ENCODE results near the gene RPS6KA5. TPM values are rescaled to one million over a fixed set of nuclear protein-coding genes. Genes with fewer than 3 reads are reported as not detected.

RPS6KA5 gene
- total and polyA plus RNA-seq, 2 donors (not counting 1 experiment from before 2014, with no cell fraction given) = 0.59 to 2.0 TPM

GRCh38 chr14:90911121-90911520 lies 149.3 kb downstream of the RPS6KA5 start:
- H3K27me3 ChIP-seq (ENCODE audit: control insufficient read depth, insufficient read depth, low read length) = no peaks in the 10 kb centered on the region
- no peaks in the 10 kb centered on the region for H3K36me3 ChIP-seq (ENCODE audit: control insufficient read depth, insufficient read depth, low read length)
- H3K9ac ChIP-seq (ENCODE audit: insufficient read depth, low read length) = no peak overlapping the region
- no peaks in the 10 kb centered on the region for H3K9me3 ChIP-seq (ENCODE audit: control insufficient read depth, insufficient read depth, low read depth, low read length)
- no peaks in the 10 kb centered on the region for H3K4me1 ChIP-seq (ENCODE audit: control insufficient read depth, extremely low read depth, insufficient read depth, low read length)
- no peak overlapping the region for H3K4me3 ChIP-seq (replicated peaks in 1 of 4; ENCODE audit: control extremely low read depth in 1 of 4, insufficient read depth in 1 of 4, low read depth in 3 of 4, low read length in 4 of 4)
- peak in 1 of 2 donors; percentile 8 for DNase-seq (ENCODE audit: low read depth in 2 of 2)
- no peak for TF ChIP-seq CTCF (conservative IDR thresholded peaks at IDR 0.05 in 1 of 2, IDR thresholded peaks at IDR 0.05 in 1 of 2; ENCODE audit: low read depth in 1 of 2, low read length in 2 of 2)
- TF ChIP-seq EZH2 (IDR thresholded peaks at IDR 0.05; ENCODE audit: low read length, missing control alignments) = no peak
- no peaks in the 10 kb centered on the region for H4K20me1 ChIP-seq (ENCODE audit: control insufficient read depth, extremely low read depth, insufficient read depth, low read length)
- no peak overlapping the region for H3K27ac ChIP-seq (ENCODE audit: insufficient read depth, low read length)
- H2AFZ ChIP-seq (ENCODE audit: low read length) = no peak overlapping the region
- no peak overlapping the region for H3K4me2 ChIP-seq (ENCODE audit: extremely low read depth, insufficient read depth, low read length)
- H3K79me2 ChIP-seq (ENCODE audit: control insufficient read depth, insufficient read depth, low read length) = no peaks in the 10 kb centered on the region

GRCh38 chr14:90907178-90907577 lies 153.3 kb downstream of the RPS6KA5 start:
- TF ChIP-seq CTCF (conservative IDR thresholded peaks at IDR 0.05 in 1 of 2, IDR thresholded peaks at IDR 0.05 in 1 of 2; ENCODE audit: low read depth in 1 of 2, low read length in 2 of 2) (no peak), EZH2 (IDR thresholded peaks at IDR 0.05; ENCODE audit: low read length, missing control alignments) (no peak)
- Histone ChIP-seq H2AFZ (ENCODE audit: low read length) (no peak overlapping the region), H3K4me2 (ENCODE audit: extremely low read depth, insufficient read depth, low read length) (no peak overlapping the region), H3K27ac (ENCODE audit: insufficient read depth, low read length) (no peak overlapping the region), H3K36me3 (ENCODE audit: control insufficient read depth, insufficient read depth, low read length) (no peaks in the 10 kb centered on the region), H3K9ac (ENCODE audit: insufficient read depth, low read length) (no peak overlapping the region), H3K9me3 (ENCODE audit: control insufficient read depth, insufficient read depth, low read depth, low read length) (no peaks in the 10 kb centered on the region), H3K27me3 (ENCODE audit: control insufficient read depth, insufficient read depth, low read length) (no peaks in the 10 kb centered on the region), H3K79me2 (ENCODE audit: control insufficient read depth, insufficient read depth, low read length) (no peaks in the 10 kb centered on the region), H3K4me1 (ENCODE audit: control insufficient read depth, extremely low read depth, insufficient read depth, low read length) (no peaks in the 10 kb centered on the region), H4K20me1 (ENCODE audit: control insufficient read depth, extremely low read depth, insufficient read depth, low read length) (no peaks in the 10 kb centered on the region), H3K4me3 (replicated peaks in 1 of 4; ENCODE audit: control extremely low read depth in 1 of 4, insufficient read depth in 1 of 4, low read depth in 3 of 4, low read length in 4 of 4) (no peak overlapping the region)
- no peak for DNase-seq (ENCODE audit: low read depth in 2 of 2)

GRCh38 chr14:90905531-90905930 lies 154.9 kb downstream of the RPS6KA5 start:
- Histone ChIP-seq H3K27ac (ENCODE audit: insufficient read depth, low read length) (no peak overlapping the region), H4K20me1 (ENCODE audit: control insufficient read depth, extremely low read depth, insufficient read depth, low read length) (no peaks in the 10 kb centered on the region), H3K27me3 (ENCODE audit: control insufficient read depth, insufficient read depth, low read length) (no peaks in the 10 kb centered on the region), H3K9me3 (ENCODE audit: control insufficient read depth, insufficient read depth, low read depth, low read length) (no peaks in the 10 kb centered on the region), H3K4me3 (replicated peaks in 1 of 4; ENCODE audit: control extremely low read depth in 1 of 4, insufficient read depth in 1 of 4, low read depth in 3 of 4, low read length in 4 of 4) (no peak overlapping the region), H2AFZ (ENCODE audit: low read length) (no peak overlapping the region), H3K4me1 (ENCODE audit: control insufficient read depth, extremely low read depth, insufficient read depth, low read length) (no peaks in the 10 kb centered on the region), H3K36me3 (ENCODE audit: control insufficient read depth, insufficient read depth, low read length) (no peaks in the 10 kb centered on the region), H3K9ac (ENCODE audit: insufficient read depth, low read length) (no peak overlapping the region), H3K4me2 (ENCODE audit: extremely low read depth, insufficient read depth, low read length) (no peak overlapping the region), H3K79me2 (ENCODE audit: control insufficient read depth, insufficient read depth, low read length) (no peaks in the 10 kb centered on the region)
- no peak for TF ChIP-seq EZH2 (IDR thresholded peaks at IDR 0.05; ENCODE audit: low read length, missing control alignments)
- no peak for TF ChIP-seq CTCF (conservative IDR thresholded peaks at IDR 0.05 in 1 of 2, IDR thresholded peaks at IDR 0.05 in 1 of 2; ENCODE audit: low read depth in 1 of 2, low read length in 2 of 2)
- no peak for DNase-seq (ENCODE audit: low read depth in 2 of 2)
